ENCODE results near the gene UBALD1.

UBALD1 gene

GRCh38 chr16:4641895-4642294 lies 27.2 kb upstream of the UBALD1 start:
- no peak for DNase-seq

- no peak for DNase-seq
These were observed 26.6 kb upstream of the UBALD1 start for GRCh38 chr16:4641306-4641687.

GRCh38 chr16:4640572-4641305 lies 26.1 kb upstream of the UBALD1 start:
- no peak for DNase-seq

- DNase-seq: no peak
These were observed 25.3 kb upstream of the UBALD1 start for GRCh38 chr16:4639899-4640509.

- DNase-seq: no peak
These were observed 22.9 kb upstream of the UBALD1 start for GRCh38 chr16:4637501-4638166.

- DNase-seq: no peak
These were observed 21.5 kb upstream of the UBALD1 start for GRCh38 chr16:4636196-4636595.

- no peak for DNase-seq
These were observed 20.1 kb upstream of the UBALD1 start for GRCh38 chr16:4634768-4635167.

GRCh38 chr16:4633910-4634635 lies 19.4 kb upstream of the UBALD1 start:
- no peak for DNase-seq

- no peak for DNase-seq
These were observed 16.8 kb upstream of the UBALD1 start for GRCh38 chr16:4631444-4631843.

GRCh38 chr16:4628283-4628682 lies 13.6 kb upstream of the UBALD1 start:
- no peak for DNase-seq

- no peak for DNase-seq
These were observed 11.7 kb upstream of the UBALD1 start for GRCh38 chr16:4626396-4626795.

- no peak for DNase-seq
These were observed 11.0 kb upstream of the UBALD1 start for GRCh38 chr16:4625560-4626159.

- DNase-seq: no peak
These were observed 10.3 kb upstream of the UBALD1 start for GRCh38 chr16:4624827-4625559.

GRCh38 chr16:4624015-4624826 lies 9.5 kb upstream of the UBALD1 start, which contains the start of gene MGRN1:
MGRN1 (plus strand) TSS chr16:4624826; CDS start chr16:4624961, 135 bp downstream.
- DNase-seq: peak; percentile 81

GRCh38 chr16:4623593-4623992 lies 8.9 kb upstream of the UBALD1 start:
- no peak for DNase-seq

GRCh38 chr16:4618645-4619418 lies 4.1 kb upstream of the UBALD1 start:
- no peak for DNase-seq

GRCh38 chr16:4617880-4618279 lies 3.2 kb upstream of the UBALD1 start:
- DNase-seq: no peak

GRCh38 chr16:4616047-4616811 lies 1.5 kb upstream of the UBALD1 start:
- DNase-seq: peak; percentile 98

GRCh38 chr16:4615384-4616046 lies 827 bp upstream of the UBALD1 start:
- DNase-seq: no peak
